Fibroblast of skin of left biceps (primary cell): ENCODE data around the gene ADGRB3.

Experiments used
- DNase-seq, 2 experiments: peaks; one replicate each; pipeline ENCODE4 v3.0.0-alpha.2; 2013; ENCODE audit warnings: low read depth in 2 of 2

Gene ADGRB3

GRCh38 chr6:69314531-69314930 lies 679.4 kb downstream of the ADGRB3 start:
- DNase-seq, result no peak

- no peak for DNase-seq
These were observed 696.8 kb downstream of the ADGRB3 start for GRCh38 chr6:69331886-69332285.

GRCh38 chr6:69337311-69337710 lies 702.2 kb downstream of the ADGRB3 start:
- no peak for DNase-seq

- DNase-seq, result no peak
These were observed 703.5 kb downstream of the ADGRB3 start for GRCh38 chr6:69338431-69339162.

- DNase-seq, result no peak
These were observed 704.1 kb downstream of the ADGRB3 start for GRCh38 chr6:69339163-69339550.

- no peak for DNase-seq
These were observed 705.1 kb downstream of the ADGRB3 start for GRCh38 chr6:69340196-69340595.

- DNase-seq, result no peak
These were observed 708.8 kb downstream of the ADGRB3 start for GRCh38 chr6:69343851-69344250.

GRCh38 chr6:69349771-69350170 lies 714.7 kb downstream of the ADGRB3 start:
- no peak for DNase-seq

- DNase-seq, result no peak
These were observed 727.1 kb downstream of the ADGRB3 start for GRCh38 chr6:69362209-69362608.

- no peak for DNase-seq
These were observed 731.7 kb downstream of the ADGRB3 start for GRCh38 chr6:69366831-69367230.

GRCh38 chr6:69368613-69369012 lies 733.5 kb downstream of the ADGRB3 start:
- DNase-seq, result no peak

- DNase-seq, result no peak
These were observed 735.7 kb downstream of the ADGRB3 start for GRCh38 chr6:69370763-69371162.

GRCh38 chr6:69378326-69378725 lies 743.2 kb downstream of the ADGRB3 start:
- DNase-seq, result no peak

GRCh38 chr6:69379518-69379917 lies 744.4 kb downstream of the ADGRB3 start:
- no peak for DNase-seq

- DNase-seq, result no peak
These were observed 748.5 kb downstream of the ADGRB3 start for GRCh38 chr6:69383627-69384026.

GRCh38 chr6:69386426-69386825 lies 751.3 kb downstream of the ADGRB3 start:
- DNase-seq, result no peak

GRCh38 chr6:69390125-69390524 lies 755.0 kb downstream of the ADGRB3 start:
- no peak for DNase-seq

- DNase-seq, result no peak
These were observed 756.0 kb downstream of the ADGRB3 start for GRCh38 chr6:69391106-69391505.

- DNase-seq, result no peak
These were observed 757.7 kb downstream of the ADGRB3 start for GRCh38 chr6:69392745-69393144.

- DNase-seq, result no peak
These were observed 763.2 kb downstream of the ADGRB3 start for GRCh38 chr6:69398311-69398710.

GRCh38 chr6:69398729-69399128 lies 763.6 kb downstream of the ADGRB3 start:
- DNase-seq, result no peak

- DNase-seq, result no peak
These were observed 773.8 kb downstream of the ADGRB3 start for GRCh38 chr6:69408886-69409285.

GRCh38 chr6:69416776-69417175 lies 781.7 kb downstream of the ADGRB3 start:
- peak; percentile 46 to 49 for DNase-seq

GRCh38 chr6:69421269-69421668 lies 786.2 kb downstream of the ADGRB3 start:
- no peak for DNase-seq
